Activated T-cell treated with anti-CD3 and anti-CD28 coated beads for 4 hours (primary cell): ENCODE results near the gene KCTD13.
"Not testable (repeated sequence)": the region's sequence is repeated elsewhere in the genome, so short reads cannot be mapped to it uniquely, and the experiment has no call there.

Experiments used
- DNase-seq: peaks from one replicate; pipeline ENCODE4 v3.0.0-alpha.2; 2020

KCTD13 gene

DNA sequence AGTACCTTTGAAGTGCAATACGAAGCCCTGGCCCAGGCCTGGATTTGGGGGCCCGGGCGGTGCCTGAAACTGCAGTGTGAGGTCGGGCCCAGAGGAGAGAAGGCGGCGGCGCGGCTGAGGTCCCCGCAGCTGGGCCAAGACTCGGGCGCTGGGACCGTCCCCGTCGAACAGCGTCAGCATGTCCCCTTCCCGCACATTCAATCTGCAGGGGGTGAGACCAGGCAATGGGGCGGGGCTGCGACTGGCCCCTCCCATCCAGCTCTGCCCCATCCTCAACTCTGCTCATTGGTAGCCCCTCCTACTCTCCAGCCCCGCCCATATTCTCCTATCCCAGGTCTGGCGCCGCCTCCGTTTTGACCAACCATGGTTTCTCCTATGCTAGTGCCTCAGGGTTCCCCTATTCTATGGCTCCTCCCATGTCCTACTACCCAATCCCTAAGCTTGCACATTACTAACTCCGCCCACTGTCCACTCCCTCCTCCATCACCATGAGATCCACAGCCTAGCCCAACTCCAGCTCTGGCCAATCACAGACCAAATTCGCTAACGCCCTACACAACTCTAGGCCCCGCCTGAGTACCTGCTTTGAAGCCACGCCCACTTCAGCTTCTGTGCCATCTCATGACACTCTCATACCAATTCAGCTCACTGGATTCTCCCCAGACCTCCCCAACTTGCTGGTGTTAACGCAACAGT is 48.6 kb downstream of the KCTD13 start:
- DNase-seq, result no peak

DNA sequence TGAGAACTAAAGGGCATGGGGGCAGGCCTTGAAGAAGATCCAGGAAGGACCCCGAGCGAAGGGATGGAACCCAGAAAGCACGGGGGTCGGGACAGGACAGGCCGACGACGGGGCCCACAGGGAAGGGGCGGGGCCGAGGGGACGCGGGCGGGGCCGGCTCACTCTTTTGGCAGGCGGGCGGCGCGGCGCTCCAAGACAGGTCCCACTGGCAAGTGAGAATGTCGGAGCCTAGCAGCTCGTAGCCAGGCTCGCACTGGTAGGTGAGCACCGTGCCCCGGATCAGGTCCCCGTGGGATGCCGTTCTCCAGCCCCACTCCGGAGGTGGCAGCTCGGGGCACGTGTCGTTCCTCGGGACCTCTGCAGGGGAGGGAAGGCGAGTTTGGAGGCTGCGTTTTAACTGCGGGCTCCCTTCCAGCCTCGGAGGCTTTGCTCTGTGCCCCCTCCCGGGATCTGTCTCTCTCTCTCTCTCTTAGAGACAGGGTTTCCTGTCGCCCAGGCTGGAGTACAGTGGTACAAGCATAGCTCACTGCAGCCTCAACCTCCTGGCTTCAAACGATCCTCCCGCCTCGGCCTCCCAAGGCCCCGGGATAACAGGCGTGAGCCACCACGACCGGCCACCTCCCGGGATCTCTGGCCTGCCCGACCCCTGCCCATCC is 49.3 kb downstream of the KCTD13 start:
- no peak for DNase-seq

- DNase-seq, result no peak
Observed at GRCh38 chr16:29876217-29876593, 49.8 kb downstream of the KCTD13 start.

- DNase-seq, result no peak
Observed at GRCh38 chr16:29875206-29875605, 50.8 kb downstream of the KCTD13 start.

DNA sequence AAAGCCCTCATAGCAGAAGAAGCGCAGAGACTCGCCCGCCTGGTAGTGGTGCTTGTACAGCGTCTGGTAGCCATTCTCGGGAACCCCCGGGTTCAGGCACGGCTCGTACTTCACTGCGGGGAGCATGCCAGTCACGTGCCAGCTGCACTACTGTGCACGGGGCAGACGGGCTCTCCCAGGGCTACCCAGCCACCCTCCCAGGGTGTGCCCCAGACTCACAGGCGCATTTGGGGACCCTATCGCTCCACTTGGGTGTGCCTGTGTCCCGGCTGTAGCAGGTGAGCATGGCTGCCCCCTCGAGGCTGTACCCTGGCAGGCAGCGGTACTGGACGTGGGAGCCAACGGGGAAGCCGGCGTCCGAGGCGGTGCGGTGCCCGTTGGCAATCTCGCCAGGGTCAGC is 52.7 kb downstream of the KCTD13 start:
- no peak for DNase-seq

DNA sequence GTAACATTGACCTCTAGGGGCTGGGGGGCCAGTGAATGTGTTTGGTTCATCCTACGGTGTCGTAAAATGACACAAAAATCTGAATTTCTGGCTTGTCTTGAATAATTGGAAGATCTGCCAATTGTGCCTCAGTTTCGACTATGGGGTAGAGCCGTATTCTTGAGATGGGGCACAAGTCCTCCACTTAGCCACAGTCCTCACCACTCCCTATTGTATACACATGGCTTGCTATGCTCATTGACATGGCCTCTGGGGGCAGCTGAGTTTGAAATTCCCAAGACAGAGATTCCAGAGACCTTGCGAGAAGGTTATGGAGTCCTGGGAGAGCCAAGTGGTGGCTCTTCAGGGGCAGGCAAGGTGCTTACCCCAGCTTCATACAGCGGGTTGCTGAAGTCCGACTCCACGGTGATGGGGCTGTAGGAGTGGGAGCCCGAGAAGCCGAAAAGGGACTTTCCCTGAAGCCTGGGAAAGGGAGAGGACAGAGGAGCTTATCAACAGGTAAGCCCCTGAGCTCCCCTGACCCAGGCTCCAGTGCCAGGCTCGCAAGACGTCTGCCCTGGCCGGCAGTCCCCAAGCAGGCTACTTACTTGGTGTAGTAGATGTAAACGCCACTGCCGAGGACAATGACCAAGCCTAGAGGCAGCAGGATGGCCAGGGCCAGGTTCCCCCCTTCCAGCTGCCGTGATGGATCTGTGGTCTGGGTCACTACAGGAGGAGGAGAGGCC is 54.0 kb downstream of the KCTD13 start:
- no peak for DNase-seq

GRCh38 chr16:29869067-29869466 is 57.0 kb downstream of the KCTD13 start:
- DNase-seq, result not testable (repeated sequence)

GRCh38 chr16:29868396-29869009 is 57.5 kb downstream of the KCTD13 start:
- DNase-seq, result no peak

DNA sequence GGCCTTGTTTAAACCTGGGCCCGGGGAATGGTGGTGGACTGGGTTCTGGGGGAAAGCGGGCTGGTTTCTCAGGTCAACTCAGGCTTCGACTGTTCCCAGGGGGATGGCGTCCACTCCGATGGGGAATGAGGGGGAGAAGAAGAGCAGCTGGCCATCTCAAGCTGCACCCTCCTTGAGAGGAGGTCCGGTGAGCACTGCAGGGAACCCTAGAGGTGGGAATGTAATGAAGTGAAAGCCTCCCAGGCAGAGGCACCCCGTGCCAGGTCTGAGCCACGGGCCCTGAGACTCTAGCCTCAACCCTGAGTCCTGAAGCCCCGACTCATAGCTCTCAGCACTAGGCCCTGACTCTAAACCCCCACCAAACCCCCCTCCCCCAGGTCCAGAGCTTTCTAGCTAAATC is 61.8 kb downstream of the KCTD13 start:
- no peak for DNase-seq

- no peak for DNase-seq
Observed at GRCh38 chr16:29863669-29863984, 62.4 kb downstream of the KCTD13 start.

- DNase-seq, result peak; percentile 89
Observed at GRCh38 chr16:29862884-29863668, 63.0 kb downstream of the KCTD13 start, which contains the start of gene CDIPT. TSS of gene CDIPT (minus strand) at chr16:29863226. CDS start at chr16:29862857, 369 bp downstream.

DNA sequence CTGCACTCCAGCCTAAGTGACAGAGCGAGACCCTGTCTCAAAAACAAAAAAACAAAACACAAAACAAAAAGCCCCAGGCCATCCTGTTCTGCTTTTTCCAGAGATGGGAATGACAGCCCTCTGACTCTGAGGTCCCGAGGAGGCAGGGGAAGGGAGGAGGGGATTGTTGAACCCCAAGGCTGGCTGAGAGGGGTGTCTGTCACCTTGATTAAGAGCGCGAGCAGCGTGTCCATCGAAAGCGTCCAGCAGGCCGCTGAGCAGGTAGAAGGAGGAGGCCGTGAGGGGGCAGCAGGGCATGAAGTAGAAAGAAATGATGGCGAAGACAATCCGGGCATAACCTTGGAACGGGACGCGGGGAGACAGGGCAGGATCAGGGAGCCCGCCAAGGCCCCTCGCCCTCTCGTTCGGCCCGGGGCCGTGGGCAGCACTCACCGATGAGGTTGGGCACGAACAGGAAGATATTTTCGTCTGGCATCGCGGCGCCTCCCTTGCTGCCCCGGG is 63.6 kb downstream of the KCTD13 start:
- DNase-seq, result no peak

GRCh38 chr16:29860218-29860617 is 65.8 kb downstream of the KCTD13 start:
- no peak for DNase-seq

DNA sequence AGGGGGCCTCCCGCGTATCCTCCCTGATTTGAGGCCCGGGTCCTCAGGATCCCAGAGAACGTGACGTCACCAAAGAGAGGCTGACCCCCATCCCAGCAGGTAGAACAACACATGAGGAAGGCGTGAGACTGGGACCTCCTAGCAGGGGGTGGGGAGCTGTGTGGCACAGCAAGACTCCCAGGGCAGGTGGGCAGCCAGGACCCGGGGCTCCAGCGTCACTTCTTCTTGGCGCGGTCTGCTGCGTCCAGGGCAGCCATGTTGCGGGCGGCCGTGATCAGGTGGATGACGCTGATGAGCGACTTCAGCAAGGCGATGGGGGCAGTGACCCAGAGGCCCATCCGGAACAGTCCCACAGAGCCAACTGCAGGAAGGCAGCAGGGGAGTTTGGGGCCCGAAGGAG is 67.1 kb downstream of the KCTD13 start:
- no peak for DNase-seq

- DNase-seq, result no peak
Observed at GRCh38 chr16:29858149-29858849, 67.7 kb downstream of the KCTD13 start.

DNA sequence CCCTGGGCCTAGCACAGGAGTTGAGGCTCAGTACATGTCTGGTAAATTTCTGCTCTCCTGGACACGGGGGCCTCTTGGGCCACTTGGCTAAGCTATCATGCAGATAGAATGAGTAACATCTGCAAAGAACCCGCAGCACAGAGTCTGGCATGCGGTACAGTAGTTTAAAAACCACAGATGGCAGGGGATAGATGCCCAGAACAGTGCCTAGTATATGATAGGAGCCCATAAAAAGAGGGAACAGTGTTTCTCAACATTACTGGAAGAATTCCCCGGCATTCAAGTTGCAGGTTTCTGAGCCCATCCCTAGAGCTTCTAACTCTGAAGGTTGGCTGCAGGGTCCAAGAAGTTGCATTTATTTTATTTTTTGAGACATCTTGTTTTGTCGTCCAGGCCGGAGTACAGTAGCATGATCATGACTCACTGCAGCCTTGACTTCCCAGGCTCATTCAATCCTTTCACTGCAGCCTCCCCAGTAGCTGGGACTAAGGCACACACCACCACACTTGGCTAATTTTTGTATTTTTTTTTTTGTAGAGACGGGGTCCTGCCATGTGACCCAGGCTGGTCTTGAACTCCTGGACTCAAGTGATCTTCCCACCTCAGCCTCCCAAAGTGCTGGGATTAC is 68.8 kb downstream of the KCTD13 start:
- no peak for DNase-seq
